Amniotic stem cell (primary cell): ENCODE measurements around the gene CDH23.

Experiments used
- DNase-seq: peaks from one replicate; lab custom pipeline; 2025; lab: John Stamatoyannopoulos, UW

CDH23 gene

GRCh38 chr10:71623098-71623985 is 226.6 kb downstream of the CDH23 start:
- no peak for DNase-seq

- no peak for DNase-seq
Observed at GRCh38 chr10:71623986-71624291, 227.2 kb downstream of the CDH23 start.

GRCh38 chr10:71625445-71626175 is 228.9 kb downstream of the CDH23 start:
- DNase-seq: no peak

GRCh38 chr10:71627230-71627939 is 230.7 kb downstream of the CDH23 start:
- no peak for DNase-seq

GRCh38 chr10:71627956-71628355 is 231.2 kb downstream of the CDH23 start:
- no peak for DNase-seq

GRCh38 chr10:71629131-71629530 is 232.4 kb downstream of the CDH23 start:
- no peak for DNase-seq

GRCh38 chr10:71630168-71630567 is 233.4 kb downstream of the CDH23 start:
- no peak for DNase-seq

GRCh38 chr10:71631007-71631861 is 234.5 kb downstream of the CDH23 start:
- DNase-seq: no peak

GRCh38 chr10:71632200-71632820 is 235.6 kb downstream of the CDH23 start:
- DNase-seq: no peak

- DNase-seq: no peak
Observed at GRCh38 chr10:71632896-71633600, 236.3 kb downstream of the CDH23 start.

GRCh38 chr10:71633920-71634319 is 237.2 kb downstream of the CDH23 start:
- no peak for DNase-seq

GRCh38 chr10:71634531-71635164 is 237.9 kb downstream of the CDH23 start:
- no peak for DNase-seq

GRCh38 chr10:71635251-71635866 is 238.6 kb downstream of the CDH23 start:
- DNase-seq: no peak

- no peak for DNase-seq
Observed at GRCh38 chr10:71635867-71636266, 239.1 kb downstream of the CDH23 start.

GRCh38 chr10:71636588-71636987 is 239.9 kb downstream of the CDH23 start:
- DNase-seq: no peak

GRCh38 chr10:71637305-71637704 is 240.6 kb downstream of the CDH23 start:
- DNase-seq: no peak

- no peak for DNase-seq
Observed at GRCh38 chr10:71638064-71638821, 241.5 kb downstream of the CDH23 start.

- DNase-seq: no peak
Observed at GRCh38 chr10:71638822-71639719, 242.4 kb downstream of the CDH23 start.
